ENCODE results near the gene TPK1. TPM values are rescaled to one million over a fixed set of nuclear protein-coding genes. Genes with fewer than 3 reads are reported as not detected.

Gene TPK1
- polyA plus RNA-seq, 1 experiment: 1.2 TPM

DNA sequence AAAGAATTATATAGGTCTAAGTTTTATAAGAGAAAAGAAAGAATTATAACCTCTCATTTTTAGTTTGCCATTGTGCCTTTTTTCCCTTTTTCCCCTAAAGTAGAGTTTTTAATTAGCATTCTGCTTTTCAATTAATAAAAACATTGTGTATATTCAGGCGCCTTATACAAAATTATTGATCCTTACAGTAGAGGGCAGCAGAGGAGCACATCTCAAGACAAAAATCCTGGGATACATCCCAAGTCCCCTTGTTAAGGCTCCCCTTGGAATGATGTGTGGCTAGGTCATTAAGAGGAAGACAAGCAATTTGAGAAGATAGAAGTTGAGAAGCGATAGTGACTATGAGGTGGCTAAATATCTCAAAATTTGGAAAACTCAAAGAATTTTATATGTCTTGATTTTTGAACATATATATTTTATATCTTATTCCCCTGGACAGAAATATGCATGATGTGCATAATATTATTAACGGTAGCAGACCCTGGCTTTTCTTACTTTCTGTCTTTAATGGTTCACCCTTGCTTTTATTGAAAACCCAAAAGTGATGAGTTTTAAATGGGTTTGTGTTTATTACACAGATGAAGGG, 19.1 kb upstream of the TPK1 start:
- DNase-seq (ENCODE audit: low read depth): no peak
- Histone ChIP-seq H3K27me3 (ENCODE audit: control insufficient read depth, insufficient read depth, low read length) (no peaks in the 10 kb centered on the region), H3K4me3 (ENCODE audit: low read depth, low read length) (no peak overlapping the region), H3K36me3 (ENCODE audit: control insufficient read depth, insufficient read depth, low read length) (no peaks in the 10 kb centered on the region)
- ChIA-PET POLR2A (interaction anchor here (0.6 kb wide), 1 partner anchor 1800 kb away, joined by 3 read pairs; no protein-coding TSS in a partner anchor), CTCF (no interaction called here)
- peak; percentile 55 for TF ChIP-seq CTCF (IDR thresholded peaks at IDR 0.05; ENCODE audit: insufficient read depth, low read depth, low read length)

DNA sequence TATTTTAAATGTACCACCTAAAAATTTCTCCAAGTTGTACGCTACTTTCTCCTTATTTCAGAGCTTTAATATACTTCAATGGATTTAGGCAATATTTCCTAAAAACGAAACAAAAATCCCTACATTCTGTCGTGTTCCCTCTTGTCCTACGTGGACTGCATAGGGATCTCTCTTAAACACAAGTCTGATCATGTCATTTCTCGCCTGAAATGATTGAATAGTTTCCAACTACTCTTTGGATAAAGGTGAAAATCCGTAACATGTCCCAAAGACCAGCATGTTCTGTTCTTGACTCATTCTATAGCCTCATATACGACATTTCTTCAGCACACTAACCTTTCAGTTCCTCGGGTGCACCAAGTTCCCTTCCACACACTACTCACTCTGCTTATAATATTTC, 17.7 kb upstream of the TPK1 start:
- ChIA-PET CTCF (no interaction called here), POLR2A (no interaction called here)
- TF ChIP-seq CTCF (IDR thresholded peaks at IDR 0.05; ENCODE audit: insufficient read depth, low read depth, low read length): no peak
- H3K4me3 ChIP-seq (ENCODE audit: low read depth, low read length): no peak overlapping the region
- H3K36me3 ChIP-seq (ENCODE audit: control insufficient read depth, insufficient read depth, low read length): no peaks in the 10 kb centered on the region
- no peaks in the 10 kb centered on the region for H3K27me3 ChIP-seq (ENCODE audit: control insufficient read depth, insufficient read depth, low read length)
- DNase-seq (ENCODE audit: low read depth): no peak

- H3K27me3 ChIP-seq (ENCODE audit: control insufficient read depth, insufficient read depth, low read length): no peaks in the 10 kb centered on the region
- no peak overlapping the region for H3K4me3 ChIP-seq (ENCODE audit: low read depth, low read length)
- ChIA-PET CTCF (no interaction called here), POLR2A (no interaction called here)
- no peak for DNase-seq (ENCODE audit: low read depth)
- no peaks in the 10 kb centered on the region for H3K36me3 ChIP-seq (ENCODE audit: control insufficient read depth, insufficient read depth, low read length)
- TF ChIP-seq CTCF (IDR thresholded peaks at IDR 0.05; ENCODE audit: insufficient read depth, low read depth, low read length): no peak
Observed at GRCh38 chr7:144848078-144848477, 12.2 kb upstream of the TPK1 start.

DNA sequence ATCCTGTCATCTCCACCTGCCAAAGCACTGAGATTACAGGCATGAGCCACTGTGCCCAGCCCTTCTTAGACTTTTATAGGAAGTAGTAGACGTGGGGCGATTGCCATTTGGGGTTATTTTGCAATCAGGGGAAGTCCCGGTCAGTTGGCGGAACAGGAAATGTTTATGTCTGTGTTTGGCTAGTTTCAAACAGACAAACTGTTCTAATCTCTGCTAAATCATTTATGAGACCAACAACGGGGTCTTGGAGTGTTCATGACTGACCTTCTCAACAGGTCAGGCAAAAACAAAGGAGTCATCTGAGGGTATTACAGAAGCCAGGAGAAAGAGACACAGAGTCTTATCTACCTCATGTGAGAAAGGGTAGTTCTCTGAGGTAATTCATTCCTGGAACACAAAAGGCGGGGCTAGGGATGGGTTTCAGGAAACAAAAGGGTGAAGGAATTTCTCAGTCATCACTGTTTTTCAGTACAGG, 6.6 kb upstream of the TPK1 start:
- H3K36me3 ChIP-seq (ENCODE audit: control insufficient read depth, insufficient read depth, low read length): no peaks in the 10 kb centered on the region
- H3K27me3 ChIP-seq (ENCODE audit: control insufficient read depth, insufficient read depth, low read length): no peaks in the 10 kb centered on the region
- H3K4me3 ChIP-seq (ENCODE audit: low read depth, low read length): no peak overlapping the region
- CTCF ChIA-PET: interaction anchor here (0.6 kb wide), 1 partner anchor 391 kb away, joined by 3 read pairs; no protein-coding TSS in a partner anchor
- POLR2A ChIA-PET: no interaction called here
- no peak for TF ChIP-seq CTCF (IDR thresholded peaks at IDR 0.05; ENCODE audit: insufficient read depth, low read depth, low read length)
- DNase-seq (ENCODE audit: low read depth): no peak

DNA sequence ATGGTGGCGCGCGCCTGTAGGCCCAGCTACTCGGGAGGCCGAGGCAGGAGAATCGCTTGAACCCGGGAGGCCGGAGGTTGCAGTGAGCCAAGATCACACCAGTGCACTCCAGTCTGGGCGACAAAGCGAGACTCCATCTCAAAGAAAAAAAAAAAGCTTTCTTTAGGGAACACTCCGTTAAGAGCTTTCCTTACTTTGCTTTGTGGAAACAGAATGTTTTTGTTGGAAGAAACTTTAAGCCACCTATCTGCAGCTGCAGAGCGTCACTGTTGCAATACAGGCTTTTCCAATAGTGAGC, 641 bp upstream of the TPK1 start:
- POLR2A ChIA-PET: no interaction called here
- CTCF ChIA-PET: interaction anchor here (0.8 to 1.7 kb wide), 3 partner anchors 14 to 19 kb away, joined by 3 to 10 read pairs (median 3); no protein-coding TSS in a partner anchor
- no peak for DNase-seq (ENCODE audit: low read depth)
- Histone ChIP-seq H3K27me3 (ENCODE audit: control insufficient read depth, insufficient read depth, low read length) (no peaks in the 10 kb centered on the region), H3K4me3 (ENCODE audit: low read depth, low read length) (no peak overlapping the region; the same call in 1 of the 2 replicates), H3K36me3 (ENCODE audit: control insufficient read depth, insufficient read depth, low read length) (no peaks in the 10 kb centered on the region)
- no peak for TF ChIP-seq CTCF (IDR thresholded peaks at IDR 0.05; ENCODE audit: insufficient read depth, low read depth, low read length)

Measured in BJ (cell line).